Panc1 (cell line): ENCODE data around the gene TRANK1.

Experiments
- CTCF ChIP-seq: fragments of 450-650 bp; IDR thresholded peaks from 2 replicates; pipeline ENCODE4 v1.5.1; 2017; ENCODE audit warnings: mild to moderate bottlenecking
- POLR2AphosphoS5 ChIP-seq: IDR thresholded peaks from 2 replicates; pipeline ENCODE4 v1.6.1; 2012; ENCODE audit warnings: mild to moderate bottlenecking, low read depth, low read length, moderate library complexity
- REST ChIP-seq, 2 experiments: IDR thresholded peaks; 2 replicates each; pipeline ENCODE4 v1.6.1; 2011 to 2012; ENCODE audit warnings: low read depth in 2 of 2, control low read depth in 1 of 2, low read length in 1 of 2, mild to moderate bottlenecking in 1 of 2, moderate library complexity in 1 of 2; ENCODE audit not compliant: insufficient read depth in 1 of 2
- SIN3A ChIP-seq: IDR thresholded peaks from 2 replicates; pipeline ENCODE4 v1.6.1; 2012; ENCODE audit warnings: low read depth, mild to moderate bottlenecking, low read length, moderate library complexity, borderline replicate concordance; ENCODE audit not compliant: insufficient read depth

DNA sequence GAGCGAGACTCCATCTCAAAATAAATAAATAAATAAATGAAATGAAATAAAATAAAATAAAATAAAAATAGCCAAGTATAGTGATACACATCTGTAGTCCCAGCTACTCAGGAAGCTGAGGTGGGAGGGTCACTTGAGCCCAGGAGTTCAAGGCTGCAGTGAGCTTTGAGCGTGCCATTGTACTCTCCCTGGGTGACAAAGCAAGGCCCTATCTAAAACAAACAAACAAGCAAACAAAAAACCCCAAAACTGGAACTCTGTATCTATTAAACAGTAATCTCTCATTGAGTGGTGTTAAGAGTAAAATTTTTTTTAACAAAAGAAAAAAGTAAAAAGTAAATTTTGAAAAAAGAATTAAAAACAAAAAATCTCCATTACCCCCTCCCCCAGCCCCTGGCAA lies 27.3 kb upstream of the TRANK1 start:
- no peak for TF ChIP-seq REST (IDR thresholded peaks at IDR 0.05; ENCODE audit: insufficient read depth in 1 of 2, low read depth in 2 of 2, low read length in 1 of 2)
- TF ChIP-seq CTCF, result no peak
- no peak for TF ChIP-seq SIN3A
- no peak for TF ChIP-seq POLR2AphosphoS5
